HCT116 (cell line): ENCODE measurements around the gene CIROP. TPM values are rescaled to one million over a fixed set of nuclear protein-coding genes. Genes with fewer than 3 reads are reported as not detected.

Experiments
- ATAC-seq: fragments of 200-7000 bp; cut with Tn5 transposase; 2 replicates; pipeline ENCODE4 v1.9.1; 2020; ENCODE audit warnings: mild to moderate bottlenecking, moderate library complexity
- BruUV-seq: library from RNA; stranded (reverse); fragments of 400-500 nt; replicated peaks from 2 replicates; lab custom pipeline; 2021; lab: Mats Ljungman, UMichigan
- CTCF ChIA-PET: fragments of 300-600 bp; sonication (Branson Sonifier 250); formaldehyde crosslinking; loops from one replicate; lab custom pipeline; 2021; ENCODE audit warnings: antibody characterized with exemption; lab: Charles Lee
- POLR2A ChIA-PET: fragments of 300-600, 350-600 bp; sonication (Branson Sonifier 250); formaldehyde crosslinking; loops from one replicate; lab custom pipeline; 2021; ENCODE audit warnings: antibody characterized with exemption; lab: Charles Lee
- RAD21 ChIA-PET, 2 experiments: fragments of 300-600 bp; sonication (Branson Sonifier 250); formaldehyde crosslinking; loops; one replicate each; lab custom pipeline; 2023; ENCODE audit warnings: low total read pairs in 2 of 2; ENCODE audit not compliant: uncharacterized antibody in 2 of 2, unreplicated experiment in 2 of 2, low non-redundant PET in 1 of 2; lab: Charles Lee
- DNase-seq: peaks from one replicate; pipeline ENCODE4 v3.0.0-alpha.2; 2010; ENCODE audit warnings: low read depth, low spot score
- H2AFZ ChIP-seq: fragments of 200-600 bp; shearing (Covaris generic), sonication (generic); 2 replicates; pipeline ENCODE4 v1.6.1; 2017; ENCODE audit warnings: low read depth, mixed run types, mixed read lengths, antibody characterized with exemption, low read length; ENCODE audit not compliant: poor library complexity, severe bottlenecking
- H3K27ac ChIP-seq: 2 replicates; pipeline ENCODE4 v1.5.1; 2012; ENCODE audit warnings: low read depth, low read length
- H3K27me3 ChIP-seq: fragments of 200-600 bp; sonication (generic); 2 replicates; pipeline ENCODE4 v1.6.1; 2016; ENCODE audit warnings: mixed run types, low read length, mixed read lengths; ENCODE audit not compliant: insufficient read depth
- H3K36me3 ChIP-seq, 2 experiments: fragments of 200-500 bp in 1 of 2; fragments of 200-600 bp in 1 of 2; sonication (Bioruptor generic) in 1 of 2; sonication (generic) in 1 of 2; 2 replicates each; pipeline versions ENCODE4 v1.5.1 to v1.6.1; 2014 to 2016; ENCODE audit warnings: low read length in 2 of 2, inconsistent platforms in 1 of 2, mixed read lengths in 1 of 2, mixed run types in 1 of 2; ENCODE audit not compliant: insufficient read depth in 2 of 2, control insufficient read depth in 1 of 2
- H3K4me1 ChIP-seq, 2 experiments: fragments of 200-600 bp in 1 of 2; sonication (generic) in 1 of 2; 2 replicates each; pipeline versions ENCODE4 v1.5.1 to v1.6.1; 2012 to 2017; ENCODE audit warnings: low read length in 2 of 2, inconsistent platforms in 1 of 2, mild to moderate bottlenecking in 1 of 2, mixed read lengths in 1 of 2, mixed run types in 1 of 2, moderate library complexity in 1 of 2; ENCODE audit not compliant: insufficient read depth in 2 of 2, control insufficient read depth in 1 of 2
- H3K4me2 ChIP-seq: fragments of 200-600 bp; sonication (generic); 2 replicates; pipeline ENCODE4 v1.6.1; 2017; ENCODE audit warnings: mixed run types, low read length, mixed read lengths
- H3K4me3 ChIP-seq, 2 experiments: fragments of 200-600 bp in 1 of 2; sonication (generic) in 1 of 2; replicated peaks in 1 of 2; 2 replicates each; pipeline ENCODE4 v1.5.1; 2011 to 2016; ENCODE audit warnings: low read length in 2 of 2, control low read depth in 1 of 2, low read depth in 1 of 2, mild to moderate bottlenecking in 1 of 2, mixed read lengths in 1 of 2, mixed run types in 1 of 2
- H3K79me2 ChIP-seq: fragments of 200-600 bp; sonication (generic); 2 replicates; pipeline ENCODE4 v1.6.1; 2017; ENCODE audit warnings: mild to moderate bottlenecking, mixed run types, low read length, moderate library complexity, mixed read lengths; ENCODE audit not compliant: insufficient read depth
- H3K9ac ChIP-seq: fragments of 200-600 bp; sonication (generic); 2 replicates; pipeline ENCODE4 v1.6.1; 2016; ENCODE audit warnings: low read length, mixed read lengths
- H3K9me2 ChIP-seq: fragments of 200-600 bp; sonication (generic), shearing (Covaris generic); 2 replicates; pipeline ENCODE4 v1.6.1; 2017; ENCODE audit warnings: mixed run types, mild to moderate bottlenecking, moderate library complexity; ENCODE audit not compliant: insufficient read depth
- H3K9me3 ChIP-seq, 2 experiments: fragments of 200-500 bp in 1 of 2; fragments of 200-600 bp in 1 of 2; sonication (Bioruptor generic) in 1 of 2; sonication (generic) in 1 of 2; 2 replicates each; pipeline ENCODE4 v1.6.1; 2014 to 2017; ENCODE audit warnings: low read length in 2 of 2, mixed read lengths in 2 of 2, inconsistent platforms in 1 of 2, low read depth in 1 of 2, mild to moderate bottlenecking in 1 of 2, mixed run types in 1 of 2, moderate library complexity in 1 of 2; ENCODE audit not compliant: control insufficient read depth in 1 of 2, insufficient read depth in 1 of 2
- H4K20me1 ChIP-seq: fragments of 200-600 bp; sonication (generic), shearing (Covaris generic); 2 replicates; pipeline ENCODE4 v1.6.1; 2017; ENCODE audit warnings: mixed run types, mild to moderate bottlenecking, moderate library complexity; ENCODE audit not compliant: insufficient read depth
- CBX3 ChIP-seq: IDR thresholded peaks from 2 replicates; pipeline ENCODE4 v1.6.1; 2012; ENCODE audit warnings: low read depth
- CTCF ChIP-seq, 3 experiments: fragments of 200-600 bp in 1 of 3; sonication (generic) in 1 of 3; IDR thresholded peaks in 2 of 3; conservative IDR thresholded peaks in 1 of 3; 2 replicates each; pipeline ENCODE4 v1.5.1; 2012 to 2017; ENCODE audit warnings: low read depth in 2 of 3, low read length in 2 of 3, antibody characterized with exemption in 1 of 3, borderline replicate concordance in 1 of 3, control low read depth in 1 of 3, mild to moderate bottlenecking in 1 of 3, mixed read lengths in 1 of 3, mixed run types in 1 of 3, moderate library complexity in 1 of 3; ENCODE audit not compliant: insufficient read depth in 1 of 3
- EGR1 ChIP-seq: IDR thresholded peaks from 2 replicates; pipeline ENCODE4 v1.6.1; 2012; ENCODE audit warnings: low read depth
- ELF1 ChIP-seq: IDR thresholded peaks from 2 replicates; pipeline ENCODE4 v1.6.1; 2012; ENCODE audit warnings: low read depth, borderline replicate concordance
- EZH2phosphoT487 ChIP-seq: fragments of 200-600 bp; IDR thresholded peaks from 2 replicates; pipeline ENCODE4 v1.6.1; 2018; ENCODE audit warnings: antibody characterized with exemption, borderline replicate concordance
- FOSL1 ChIP-seq: IDR thresholded peaks from 2 replicates; pipeline ENCODE4 v1.6.1; 2012; ENCODE audit warnings: low read depth
- JUND ChIP-seq: IDR thresholded peaks from 2 replicates; pipeline ENCODE4 v1.6.1; 2012
- POLR2A ChIP-seq: IDR thresholded peaks from 2 replicates; pipeline ENCODE4 v1.7.0; 2011; ENCODE audit warnings: borderline replicate concordance; ENCODE audit not compliant: insufficient read depth, insufficient read length; ENCODE audit errors: extremely low read depth
- POLR2AphosphoS5 ChIP-seq: IDR thresholded peaks from 2 replicates; pipeline ENCODE4 v1.6.1; 2011; ENCODE audit warnings: mild to moderate bottlenecking, low read depth, low read length, moderate library complexity
- RAD21 ChIP-seq: IDR thresholded peaks from 2 replicates; pipeline ENCODE4 v1.6.1; 2012; ENCODE audit warnings: low read depth, mild to moderate bottlenecking
- REST ChIP-seq: IDR thresholded peaks from 2 replicates; pipeline ENCODE4 v1.6.1; 2012; ENCODE audit warnings: low read depth
- SIN3A ChIP-seq: IDR thresholded peaks from 2 replicates; pipeline ENCODE4 v1.6.1; 2012; ENCODE audit warnings: low read depth
- SP1 ChIP-seq: IDR thresholded peaks from 2 replicates; pipeline ENCODE4 v1.6.1; 2012; ENCODE audit warnings: low read depth
- SRF ChIP-seq: IDR thresholded peaks from 2 replicates; pipeline ENCODE4 v1.6.1; 2012; ENCODE audit warnings: low read depth
- TCF7L2 ChIP-seq: IDR thresholded peaks from 2 replicates; pipeline ENCODE4 v1.7.0; 2011; ENCODE audit warnings: borderline replicate concordance, inconsistent platforms; ENCODE audit not compliant: insufficient read depth, insufficient read length; ENCODE audit errors: extremely low read depth
- YY1 ChIP-seq: IDR thresholded peaks from 2 replicates; pipeline ENCODE4 v1.6.1; 2011; ENCODE audit warnings: low read length, low read depth, moderate library complexity, mild to moderate bottlenecking; ENCODE audit not compliant: insufficient replicate concordance; ENCODE audit errors: extremely low read depth
- ZBTB33 ChIP-seq: IDR thresholded peaks from 2 replicates; pipeline ENCODE4 v1.6.1; 2011; ENCODE audit warnings: mild to moderate bottlenecking, low read length, moderate library complexity; ENCODE audit not compliant: insufficient replicate concordance; ENCODE audit errors: extremely low read depth
- ZFX ChIP-seq: fragments of 450-650 bp; IDR thresholded peaks from 2 replicates; pipeline ENCODE4 v1.6.1; 2017
- ZNF274 ChIP-seq: fragments of 200-500 bp; sonication (Bioruptor generic); IDR thresholded peaks from 2 replicates; pipeline ENCODE4 v1.6.1; 2014; ENCODE audit warnings: mild to moderate bottlenecking, low read depth, low read length, inconsistent platforms
- intact Hi-C: fragments of 100-400 bp; cut with micrococcal nuclease; formaldehyde crosslinking; loops from 2 replicates; pipeline ENCODE4 v1.10.0; 2022
- total RNA-seq: library from RNA; stranded (reverse); gene quantifications from one replicate; pipeline ENCODE4 v1.2.1, GENCODE V29; 2021; ENCODE audit not compliant: unreplicated experiment

CIROP gene
- total RNA-seq, 1 experiment from 2014 or later = not detected

- H3K9me3 ChIP-seq = no peaks in the 10 kb centered on the region
- ATAC-seq (no peak), DNase-seq (no peak)
- ChIA-PET POLR2A (interaction anchor here (0.8 to 1.9 kb wide), 7 partner anchors 9 to 237 kb away, joined by 3 to 19 read pairs (median 5); partner anchors contain the start of genes ACIN1, BCL2L2 and C14orf119), CTCF (interaction anchor here (0.5 to 2.6 kb wide), 47 partner anchors 9 to 510 kb away, joined by 3 to 64 read pairs (median 6); partner anchors contain the start of genes ACIN1, AJUBA, C14orf119 and CDH24), RAD21 (interaction anchor here (0.7 to 1.2 kb wide), 10 partner anchors 12 to 86 kb away, joined by 3 to 5 read pairs (median 3); partner anchors contain the start of genes ACIN1 (in 2 of the 2), C14orf119 (in 1 of the 2) and CDH24 (in 1 of the 2))
- peaks cover 29 to 36% of the 10 kb centered on the region in 2 experiments for H3K4me1 ChIP-seq
- no peak for TF ChIP-seq CBX3
- no peak for TF ChIP-seq ZFX
- no peak for TF ChIP-seq CTCF (IDR thresholded peaks at IDR 0.05 in 2 of 3, conservative IDR thresholded peaks at IDR 0.05 in 1 of 3; ENCODE audit: borderline replicate concordance in 1 of 3, insufficient read depth in 1 of 3, low read depth in 2 of 3, low read length in 2 of 3)
- TF ChIP-seq JUND = no peak
- no peak for TF ChIP-seq ZBTB33
- no peak for TF ChIP-seq SRF
- TF ChIP-seq RAD21 = no peak
- no peak for TF ChIP-seq REST
- TF ChIP-seq TCF7L2 = no peak
- no peak for TF ChIP-seq SIN3A
- no peak for TF ChIP-seq SP1
- no peak for TF ChIP-seq ELF1
- no peak for TF ChIP-seq ZNF274
- no peak for TF ChIP-seq YY1
- TF ChIP-seq POLR2AphosphoS5 = no peak
- no peak for TF ChIP-seq FOSL1
- TF ChIP-seq POLR2A = no peak
- TF ChIP-seq EGR1 = no peak
- TF ChIP-seq EZH2phosphoT487 = no peak
- H2AFZ ChIP-seq = no peak overlapping the region
- no peaks in the 10 kb centered on the region for H4K20me1 ChIP-seq
- H3K4me2 ChIP-seq = peak overlapping the region; percentile 43
- H3K4me3 ChIP-seq = no peak overlapping the region
- no peaks in the 10 kb centered on the region for H3K9me2 ChIP-seq
- no peaks in the 10 kb centered on the region for H3K27me3 ChIP-seq
- peak overlapping the region; percentile 32; the same call in 1 of the 2 replicates for H3K9ac ChIP-seq
- H3K79me2 ChIP-seq = peaks cover 66% of the 10 kb centered on the region
- H3K27ac ChIP-seq = peak overlapping the region; percentile 54
- BruUV-seq = no TSS peak
- intact Hi-C loops = loop anchor here (1.0 to 2.0 kb wide), 2 partner anchors 25 to 40 kb away; partner anchors contain the start of genes ACIN1 and C14orf119
- peaks cover 34 to 51% of the 10 kb centered on the region in 2 experiments for H3K36me3 ChIP-seq
Observed at GRCh38 chr14:23069413-23069806, 35.4 kb downstream of the CIROP start.
